Measurements from ENCODE around the gene COPG2. TPM values are rescaled to one million over a fixed set of nuclear protein-coding genes. Genes with fewer than 3 reads are reported as not detected.

Gene COPG2
- total and polyA plus RNA-seq, 2 of the 4 experiments (the other 2 are of a cell fraction), result 18.1 to 50.0 TPM

GRCh38 chr7:130559184-130559583 lies 109.4 kb downstream of the COPG2 start:
- CTCF ChIA-PET, result no interaction called here
- in situ Hi-C loops (cut with MboI; ENCODE audit: low sequenced_read_pairs), result no loop called here

More at GRCh38 chr7:130559184-130559583, 109.4 kb downstream of the COPG2 start:
- ATAC-seq (ENCODE audit: low read depth) (no peak), DNase-seq (no peak)
- Histone ChIP-seq H3K9ac (ENCODE audit: low read depth, low read length) (no peak overlapping the region), H3K4me1 (ENCODE audit: control insufficient read depth, insufficient read depth, low read length) (no peaks in the 10 kb centered on the region), H2AK5ac (ENCODE audit: low read depth, low read length) (no peak overlapping the region), H2AFZ (replicated peaks; ENCODE audit: low read length, poor library complexity) (no peak overlapping the region), H2BK120ac (ENCODE audit: low read depth, low read length) (no peak overlapping the region), H2BK5ac (ENCODE audit: low read depth, low read length, poor library complexity, severe bottlenecking) (no peak overlapping the region), H4K20me1 (ENCODE audit: insufficient read depth, low read length) (no peaks in the 10 kb centered on the region), H3K56ac (ENCODE audit: extremely low read depth, insufficient read depth, low read length) (no peak overlapping the region), H2BK20ac (ENCODE audit: low read depth, low read length) (no peak overlapping the region), H3K14ac (replicated peaks; ENCODE audit: low read depth, low read length) (no peak overlapping the region), H3K9me1 (ENCODE audit: insufficient read depth, low read length) (0 out of 2 replicates have a peak, but pooled peaks cover 3% of the 10 kb centered on the region), H3K27me3 (ENCODE audit: control insufficient read depth, insufficient read depth, low read length) (no peaks in the 10 kb centered on the region), H4K91ac (ENCODE audit: insufficient read depth, low read depth, low read length) (no peak overlapping the region), H3K4ac (ENCODE audit: low read depth, low read length) (no peak overlapping the region), H2BK15ac (ENCODE audit: low read depth, low read length) (no peak overlapping the region), H3K36me3 (ENCODE audit: control insufficient read depth, insufficient read depth, low read length) (no peaks in the 10 kb centered on the region), H3K4me3 (ENCODE audit: insufficient read depth, low read depth, low read length) (no peak overlapping the region), H2AK9ac (replicated peaks; ENCODE audit: low read depth, low read length, poor library complexity) (no peak overlapping the region), H3K23ac (ENCODE audit: low read depth, low read length) (no peak overlapping the region), H4K8ac (ENCODE audit: low read depth in 2 of 2, low read length in 2 of 2) (no peak overlapping the region), H3K9me3 (ENCODE audit: control insufficient read depth, insufficient read depth, low read length) (no peaks in the 10 kb centered on the region), H3K18ac (ENCODE audit: low read depth, low read length) (no peak overlapping the region), H3K27ac (ENCODE audit: insufficient read depth, low read length) (no peak overlapping the region), H4K5ac (ENCODE audit: low read depth, low read length) (no peak overlapping the region), H3K4me2 (ENCODE audit: low read depth, low read length) (no peak overlapping the region), H3K79me1 (ENCODE audit: low read depth in 1 of 2, low read length in 2 of 2) (no peaks in the 10 kb centered on the region; a peak in 1 of 4 replicates)
- no CpG with 5 or more reads among the region's 2 CpGs for WGBS, 2 experiments (ENCODE audit: extremely low coverage in 2 of 2, insufficient read length in 1 of 2)
- POLR2A ChIA-PET (ENCODE audit: unreplicated experiment), result no interaction called here
- dilution Hi-C loops (cut with HindIII; ENCODE audit: low sequenced_read_pairs, unreplicated experiment) (no loop called here), intact Hi-C loops (cut with micrococcal nuclease) (no loop called here)
- no TSS peak for BruUV-seq (replicated peaks)
- TF ChIP-seq, protein P1, sequence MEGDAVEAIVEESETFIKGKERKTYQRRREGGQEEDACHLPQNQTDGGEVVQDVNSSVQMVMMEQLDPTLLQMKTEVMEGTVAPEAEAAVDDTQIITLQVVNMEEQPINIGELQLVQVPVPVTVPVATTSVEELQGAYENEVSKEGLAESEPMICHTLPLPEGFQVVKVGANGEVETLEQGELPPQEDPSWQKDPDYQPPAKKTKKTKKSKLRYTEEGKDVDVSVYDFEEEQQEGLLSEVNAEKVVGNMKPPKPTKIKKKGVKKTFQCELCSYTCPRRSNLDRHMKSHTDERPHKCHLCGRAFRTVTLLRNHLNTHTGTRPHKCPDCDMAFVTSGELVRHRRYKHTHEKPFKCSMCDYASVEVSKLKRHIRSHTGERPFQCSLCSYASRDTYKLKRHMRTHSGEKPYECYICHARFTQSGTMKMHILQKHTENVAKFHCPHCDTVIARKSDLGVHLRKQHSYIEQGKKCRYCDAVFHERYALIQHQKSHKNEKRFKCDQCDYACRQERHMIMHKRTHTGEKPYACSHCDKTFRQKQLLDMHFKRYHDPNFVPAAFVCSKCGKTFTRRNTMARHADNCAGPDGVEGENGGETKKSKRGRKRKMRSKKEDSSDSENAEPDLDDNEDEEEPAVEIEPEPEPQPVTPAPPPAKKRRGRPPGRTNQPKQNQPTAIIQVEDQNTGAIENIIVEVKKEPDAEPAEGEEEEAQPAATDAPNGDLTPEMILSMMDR (conservative IDR thresholded peaks at IDR 0.05; ENCODE audit: low read depth, low read length), result no peak
- TF ChIP-seq CEBPB (IDR thresholded peaks at IDR 0.05; ENCODE audit: low read depth, low read length), result no peak
- TF ChIP-seq BHLHE40 (IDR thresholded peaks at IDR 0.05; ENCODE audit: low read depth, low read length), result no peak
- TF ChIP-seq RAD21 (IDR thresholded peaks at IDR 0.05; ENCODE audit: low read length), result no peak
- no peak for TF ChIP-seq SMC3 (IDR thresholded peaks at IDR 0.05; ENCODE audit: low read depth, low read length)
- TF ChIP-seq MXI1 (IDR thresholded peaks at IDR 0.05; ENCODE audit: borderline replicate concordance, low read depth, low read length), result no peak
- TF ChIP-seq FOS (IDR thresholded peaks at IDR 0.05; ENCODE audit: low read depth, low read length), result no peak
